ENCODE measurements around the gene MYO1E. TPM values are rescaled to one million over a fixed set of nuclear protein-coding genes. Genes with fewer than 3 reads are reported as not detected.

MYO1E gene
- total and polyA plus RNA-seq, 2 of the 8 experiments (the other 6 are each of a cell fraction or from before 2014, with no cell fraction given) = 19.6 to 142 TPM

DNA sequence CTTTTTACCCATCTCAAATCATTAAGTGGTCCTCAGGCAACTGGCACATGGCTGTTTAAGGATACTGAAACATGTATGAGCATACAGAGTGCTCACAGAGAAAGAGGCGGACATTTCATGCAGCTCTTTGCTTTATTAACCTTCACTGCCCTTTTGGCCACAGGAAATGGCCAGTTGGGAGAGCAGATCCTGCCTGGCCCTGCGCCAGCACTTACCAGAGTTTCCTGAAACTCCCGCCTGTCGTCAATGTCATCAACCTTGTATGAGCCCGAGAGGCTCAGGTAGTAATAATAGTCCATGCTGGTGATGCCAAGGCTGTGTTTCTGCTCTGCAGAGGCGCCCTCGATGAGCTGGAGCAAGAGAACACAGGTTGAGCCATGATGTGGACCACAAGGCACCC lies 148.2 kb downstream of the MYO1E start:
- no peak overlapping the region for H3K4me3 ChIP-seq (ENCODE audit: extremely low read depth in 1 of 4, insufficient read depth in 2 of 4, low read depth in 3 of 4, low read length in 4 of 4)
- H2BK120ac ChIP-seq (replicated peaks; ENCODE audit: low read depth, low read length) = no peak overlapping the region
- no peaks in the 10 kb centered on the region for H3K79me2 ChIP-seq (ENCODE audit: control insufficient read depth in 1 of 2, insufficient read depth in 2 of 2, low read length in 2 of 2)
- no peak overlapping the region for H3K56ac ChIP-seq (replicated peaks; ENCODE audit: insufficient read length, low read depth, low read length)
- no peak overlapping the region for H2AFZ ChIP-seq (ENCODE audit: low read length)
- WGBS, 2 experiments (ENCODE audit: extremely low coverage in 1 of 2, insufficient coverage in 1 of 2, insufficient read length in 1 of 2, insufficient replicate concordance in 2 of 2, low coverage in 1 of 2, low lambda C conversion rate in 2 of 2, missing lambda C conversion rate in 1 of 2) = 81% methylated on average over 7 of the region's 7 CpGs; no CpG with 5 or more reads in 1 of the 2 experiments
- H3K27me3 ChIP-seq (replicated peaks in 1 of 4; ENCODE audit: control insufficient read depth in 3 of 4, extremely low read depth in 1 of 4, insufficient read depth in 3 of 4, low read length in 3 of 4) = no peaks in the 10 kb centered on the region
- H3K23ac ChIP-seq (ENCODE audit: insufficient read length) = no peak overlapping the region
- H2BK15ac ChIP-seq (ENCODE audit: low read length) = no peak overlapping the region
- no peak overlapping the region for H3K18ac ChIP-seq (ENCODE audit: extremely low read depth, low read length)
- no peak for DNase-seq (ENCODE audit: low read depth in 1 of 2, low spot score in 2 of 2)
- ChIA-PET CTCF (ENCODE audit: partially characterized antibody) (interaction anchor here (0.5 to 2.8 kb wide), 7 partner anchors 12 to 268 kb away, joined by 3 to 10 read pairs (median 3); no protein-coding TSS in a partner anchor), POLR2A (ENCODE audit: partially characterized antibody) (no interaction called here)
- no peak overlapping the region for H4K91ac ChIP-seq (replicated peaks; ENCODE audit: insufficient read length, low read length)
- no peaks in the 10 kb centered on the region for H3K23me2 ChIP-seq (ENCODE audit: low read depth, low read length)
- H4K20me1 ChIP-seq (replicated peaks in 1 of 2; ENCODE audit: control insufficient read depth in 1 of 2, insufficient read depth in 2 of 2, low read length in 2 of 2) = no peaks in the 10 kb centered on the region
- H2BK12ac ChIP-seq (ENCODE audit: low read depth, low read length) = no peak overlapping the region
- no peak overlapping the region for H4K5ac ChIP-seq (ENCODE audit: insufficient read length, low read depth, low read length)
- H3K79me1 ChIP-seq (ENCODE audit: low read depth, low read length) = no peaks in the 10 kb centered on the region; the same call in 1 of the 2 replicates
- H2BK20ac ChIP-seq (ENCODE audit: low read length) = no peak overlapping the region
- H3K27ac ChIP-seq (ENCODE audit: low read depth, low read length) = no peak overlapping the region
- H3K9ac ChIP-seq (replicated peaks in 1 of 4; ENCODE audit: extremely low read depth in 1 of 4, low read depth in 3 of 4, low read length in 3 of 4) = no peak overlapping the region
- no peaks in the 10 kb centered on the region for H3K9me3 ChIP-seq (ENCODE audit: insufficient read depth in 2 of 2, low read depth in 1 of 2, low read length in 1 of 2)
- H4K8ac ChIP-seq (ENCODE audit: extremely low read depth, insufficient read depth, low read length) = no peak overlapping the region; the same call in 1 of the 2 replicates
- H3K4me2 ChIP-seq (ENCODE audit: insufficient read depth in 1 of 2, low read depth in 2 of 2, low read length in 2 of 2) = no peak overlapping the region
- no peak overlapping the region for H2BK5ac ChIP-seq (ENCODE audit: low read depth, low read length)
- H3K4me1 ChIP-seq (replicated peaks in 1 of 4; ENCODE audit: control insufficient read depth in 3 of 4, insufficient read depth in 4 of 4, low read length in 3 of 4) = no peaks in the 10 kb centered on the region
- H2AK5ac ChIP-seq (ENCODE audit: low read depth, low read length) = no peak overlapping the region
- no peak for FAIRE-seq
- no peak overlapping the region for H3K14ac ChIP-seq (ENCODE audit: insufficient read length)
- no peak overlapping the region for H3K4ac ChIP-seq (replicated peaks; ENCODE audit: insufficient read length, low read depth, low read length)
- H3K36me3 ChIP-seq (ENCODE audit: control insufficient read depth in 2 of 4, insufficient read depth in 4 of 4, low read length in 3 of 4) = peaks cover 2 to 31% (median 10%) of the 10 kb centered on the region in 4 experiments; a peak in 6 of 8 replicates
- TF ChIP-seq, protein P1, sequence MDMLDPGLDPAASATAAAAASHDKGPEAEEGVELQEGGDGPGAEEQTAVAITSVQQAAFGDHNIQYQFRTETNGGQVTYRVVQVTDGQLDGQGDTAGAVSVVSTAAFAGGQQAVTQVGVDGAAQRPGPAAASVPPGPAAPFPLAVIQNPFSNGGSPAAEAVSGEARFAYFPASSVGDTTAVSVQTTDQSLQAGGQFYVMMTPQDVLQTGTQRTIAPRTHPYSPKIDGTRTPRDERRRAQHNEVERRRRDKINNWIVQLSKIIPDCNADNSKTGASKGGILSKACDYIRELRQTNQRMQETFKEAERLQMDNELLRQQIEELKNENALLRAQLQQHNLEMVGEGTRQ (IDR thresholded peaks at IDR 0.05; ENCODE audit: low read length) = no peak
- no peak for TF ChIP-seq BACH1 (IDR thresholded peaks at IDR 0.05; ENCODE audit: low read length)
- no peak for TF ChIP-seq SP4 (IDR thresholded peaks at IDR 0.05; ENCODE audit: low read length)
- no peak for TF ChIP-seq POU5F1 (IDR thresholded peaks at IDR 0.05; ENCODE audit: low read depth, low read length)
- no peak for TF ChIP-seq SIX5 (IDR thresholded peaks at IDR 0.05; ENCODE audit: low read depth, low read length)
- TF ChIP-seq RAD21 (IDR thresholded peaks at IDR 0.05 in 1 of 2, conservative IDR thresholded peaks at IDR 0.05 in 1 of 2; ENCODE audit: low read depth in 2 of 2, low read length in 2 of 2) = no peak
- TF ChIP-seq HDAC6 (IDR thresholded peaks at IDR 0.05; ENCODE audit: low read depth, low read length) = no peak
- no peak for TF ChIP-seq TAF7 (optimal IDR thresholded peaks at IDR 0.05; ENCODE audit: borderline replicate concordance, low read depth, low read length)
- TF ChIP-seq ASH2L (IDR thresholded peaks at IDR 0.05; ENCODE audit: low read length) = no peak
- TF ChIP-seq, protein P2, sequence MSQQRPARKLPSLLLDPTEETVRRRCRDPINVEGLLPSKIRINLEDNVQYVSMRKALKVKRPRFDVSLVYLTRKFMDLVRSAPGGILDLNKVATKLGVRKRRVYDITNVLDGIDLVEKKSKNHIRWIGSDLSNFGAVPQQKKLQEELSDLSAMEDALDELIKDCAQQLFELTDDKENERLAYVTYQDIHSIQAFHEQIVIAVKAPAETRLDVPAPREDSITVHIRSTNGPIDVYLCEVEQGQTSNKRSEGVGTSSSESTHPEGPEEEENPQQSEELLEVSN (IDR thresholded peaks at IDR 0.05) = no peak
- no peak for TF ChIP-seq CREB1 (IDR thresholded peaks at IDR 0.05)
- no peak for TF ChIP-seq YY1 (IDR thresholded peaks at IDR 0.05; ENCODE audit: low read depth, low read length)
- no peak for TF ChIP-seq ZNF274 (IDR thresholded peaks at IDR 0.05; ENCODE audit: borderline replicate concordance, extremely low read depth, low read length)
- no peak for TF ChIP-seq TBP (IDR thresholded peaks at IDR 0.05; ENCODE audit: low read depth, low read length)
